IPS-20b (cell line): ENCODE measurements around the gene EVC.
"Not testable (repeated sequence)": the region's sequence is repeated elsewhere in the genome, so short reads cannot be mapped to it uniquely, and the experiment has no call there.

ENCODE experiments used
- H3K27ac ChIP-seq: one replicate; pipeline ENCODE4 v1.5.1; 2013; ENCODE audit warnings: low read length
- H3K27me3 ChIP-seq: 2 replicates; pipeline ENCODE4 v1.6.1; 2013; ENCODE audit warnings: mild to moderate bottlenecking, low read length, inconsistent platforms; ENCODE audit not compliant: insufficient read depth
- H3K36me3 ChIP-seq: 2 replicates; pipeline ENCODE4 v1.6.1; 2013; ENCODE audit warnings: low read depth, mild to moderate bottlenecking, inconsistent platforms, low read length, moderate library complexity; ENCODE audit not compliant: insufficient read depth
- H3K4me1 ChIP-seq: 2 replicates; pipeline ENCODE4 v1.6.1; 2013; ENCODE audit warnings: mild to moderate bottlenecking, control low read depth, inconsistent platforms, low read length, moderate library complexity; ENCODE audit not compliant: insufficient read depth
- H3K4me3 ChIP-seq: 2 replicates; pipeline ENCODE4 v1.5.1; 2013; ENCODE audit warnings: mild to moderate bottlenecking, low read length, inconsistent platforms
- H3K9ac ChIP-seq: 2 replicates; pipeline ENCODE4 v1.6.1; 2013; ENCODE audit warnings: low read depth, mild to moderate bottlenecking, inconsistent platforms, low read length, moderate library complexity
- H3K9me3 ChIP-seq: 2 replicates; pipeline ENCODE4 v1.6.1; 2013; ENCODE audit warnings: mild to moderate bottlenecking, low read depth, low read length, inconsistent platforms; ENCODE audit not compliant: insufficient read depth

EVC gene

DNA sequence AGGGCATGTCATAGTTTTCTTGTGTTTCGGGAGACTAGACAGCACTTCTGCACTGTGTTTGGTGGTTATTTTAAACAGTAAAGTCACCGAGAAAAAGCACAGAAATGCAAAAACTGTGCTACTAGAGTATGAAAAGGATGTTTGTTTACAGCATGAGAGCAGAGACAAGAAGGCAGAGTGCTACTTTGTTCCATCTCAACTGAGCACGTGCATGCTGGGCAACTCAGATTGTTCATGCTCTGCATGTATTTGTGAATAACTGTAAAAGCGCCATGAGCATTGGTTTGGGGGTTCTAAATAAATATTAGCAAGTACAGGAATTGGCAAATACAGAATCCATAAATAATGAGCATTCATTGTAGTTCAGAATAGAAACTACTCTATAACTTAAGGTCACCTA, 7.4 kb downstream of the EVC start:
- Histone ChIP-seq H3K4me3 (no peak overlapping the region), H3K9ac (no peak overlapping the region), H3K36me3 (0 out of 2 replicates have a peak, but pooled peaks cover 3% of the 10 kb centered on the region), H3K9me3 (peaks cover 7% of the 10 kb centered on the region), H3K27ac (no peak overlapping the region), H3K27me3 (no peaks in the 10 kb centered on the region), H3K4me1 (0 out of 2 replicates have a peak, but pooled peaks cover 3% of the 10 kb centered on the region)

DNA sequence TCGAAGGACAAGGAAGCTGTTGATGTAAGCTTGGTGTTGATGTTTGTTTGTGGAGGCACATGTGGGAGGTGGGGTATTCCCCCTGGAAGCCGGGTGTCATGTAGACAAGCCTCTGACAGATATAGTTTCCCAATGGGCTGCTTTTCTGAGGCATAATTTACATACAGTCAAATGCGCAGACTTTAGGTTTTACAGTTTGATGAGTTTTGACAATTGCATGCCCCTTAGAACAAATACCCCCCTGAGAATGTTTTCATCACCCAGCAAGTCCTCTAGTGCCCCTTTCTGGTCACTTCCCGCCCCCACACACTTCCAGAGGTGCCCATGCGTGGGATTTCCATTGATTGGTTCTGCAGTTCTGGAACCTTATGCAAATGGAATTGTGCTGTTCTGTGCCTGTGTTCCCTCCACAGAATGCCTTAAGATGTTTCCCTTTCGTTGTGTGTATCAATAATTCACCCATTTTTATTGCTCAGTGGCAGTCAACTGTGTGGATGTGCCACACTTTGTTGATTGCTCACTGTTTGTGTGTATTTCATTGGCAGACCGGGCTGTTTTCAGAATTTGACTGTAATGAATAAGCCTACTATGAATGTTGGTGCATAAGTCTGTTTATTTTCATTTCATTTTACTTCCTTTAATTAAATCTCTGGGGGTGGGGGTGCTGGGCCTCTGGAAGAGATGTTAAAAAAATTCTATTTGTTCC, 8.5 kb downstream of the EVC start:
- Histone ChIP-seq H3K9me3 (peaks cover 7% of the 10 kb centered on the region), H3K4me3 (no peak overlapping the region), H3K36me3 (0 out of 2 replicates have a peak, but pooled peaks cover 3% of the 10 kb centered on the region), H3K9ac (no peak overlapping the region), H3K27me3 (no peaks in the 10 kb centered on the region), H3K4me1 (0 out of 2 replicates have a peak, but pooled peaks cover 3% of the 10 kb centered on the region), H3K27ac (no peak overlapping the region)

DNA sequence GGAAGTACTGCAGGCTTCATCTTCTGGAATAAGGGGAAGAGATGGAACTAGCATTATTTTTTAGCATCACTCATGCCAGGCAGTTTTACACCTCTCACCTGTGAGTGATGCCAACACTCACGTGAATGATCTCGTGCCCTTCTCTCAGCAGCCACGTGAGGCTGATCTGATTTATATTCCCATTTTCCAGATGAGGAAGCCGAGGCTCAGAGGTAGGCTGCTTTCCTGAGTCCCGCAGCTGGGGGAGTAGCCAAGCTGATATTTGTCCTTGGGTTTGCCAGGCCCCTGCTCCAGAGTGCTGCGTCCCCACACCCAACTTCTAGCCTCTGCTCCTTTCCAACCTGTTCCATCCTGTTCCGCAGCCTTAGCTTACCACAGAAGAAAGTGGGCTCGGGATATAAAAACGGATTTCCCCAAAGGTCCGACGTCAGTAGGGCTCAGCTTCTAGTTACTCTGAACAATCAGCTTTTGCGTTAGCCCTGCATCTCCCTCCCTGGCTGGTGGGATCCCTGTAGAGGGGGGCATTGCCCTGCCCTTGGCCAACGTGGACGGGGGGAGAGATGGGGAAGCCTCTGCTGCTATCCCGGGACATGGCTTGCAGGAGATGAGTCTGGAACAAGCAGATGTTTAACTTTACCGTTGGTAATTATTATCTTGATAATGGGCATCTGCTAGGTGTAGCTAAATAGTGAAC, 9.3 kb downstream of the EVC start:
- no peak overlapping the region for H3K27ac ChIP-seq
- no peaks in the 10 kb centered on the region for H3K27me3 ChIP-seq
- 0 out of 2 replicates have a peak, but pooled peaks cover 3% of the 10 kb centered on the region for H3K4me1 ChIP-seq
- H3K36me3 ChIP-seq: 0 out of 2 replicates have a peak, but pooled peaks cover 3% of the 10 kb centered on the region
- H3K9ac ChIP-seq: no peak overlapping the region
- no peak overlapping the region for H3K4me3 ChIP-seq
- H3K9me3 ChIP-seq: peaks cover under 1% of the 10 kb centered on the region

DNA sequence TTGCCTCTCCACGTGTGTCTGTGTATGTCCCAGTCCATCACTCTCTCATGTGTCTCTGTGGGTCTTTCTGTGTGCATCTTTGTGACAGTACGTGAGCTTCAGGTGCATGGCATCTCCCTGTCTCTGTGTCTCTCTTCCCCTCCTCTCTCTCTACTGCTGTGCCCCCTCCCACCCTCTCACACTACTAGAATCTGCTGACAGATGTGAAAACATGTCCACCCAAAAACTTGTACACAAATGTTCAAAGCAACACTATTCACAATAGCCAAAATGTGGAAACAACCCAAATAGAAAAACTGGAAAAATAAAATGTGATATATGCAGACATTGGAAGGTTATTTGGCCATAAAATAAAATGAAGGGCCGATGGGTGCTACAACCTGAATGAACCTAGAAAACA, 10.0 kb downstream of the EVC start:
- H3K9me3 ChIP-seq: no peaks in the 10 kb centered on the region
- no peak overlapping the region for H3K27ac ChIP-seq
- no peaks in the 10 kb centered on the region for H3K27me3 ChIP-seq
- H3K4me3 ChIP-seq: no peak overlapping the region
- 0 out of 2 replicates have a peak, but pooled peaks cover 3% of the 10 kb centered on the region for H3K4me1 ChIP-seq
- H3K9ac ChIP-seq: no peak overlapping the region
- H3K36me3 ChIP-seq: 0 out of 2 replicates have a peak, but pooled peaks cover 3% of the 10 kb centered on the region

DNA sequence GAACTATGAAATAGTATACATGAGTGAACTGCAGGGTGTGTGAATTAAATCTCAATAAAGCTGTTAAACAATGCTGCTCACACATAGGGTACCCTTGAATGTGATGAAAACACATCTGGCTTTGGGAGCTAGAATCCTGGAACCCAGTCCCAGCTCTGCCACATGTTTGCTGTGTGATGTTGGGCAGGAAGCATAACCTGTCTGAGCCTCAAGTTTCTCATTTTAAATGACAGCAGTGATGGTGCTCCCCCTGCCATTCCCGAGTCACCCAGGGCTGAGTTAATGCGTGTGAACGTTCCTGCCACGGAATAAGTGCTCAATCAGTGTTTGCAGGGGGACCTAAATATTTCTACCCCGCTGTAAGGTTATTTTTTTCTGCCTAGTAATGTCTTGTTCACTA, 10.9 kb downstream of the EVC start:
- H3K4me1 ChIP-seq: 0 out of 2 replicates have a peak, but pooled peaks cover 3% of the 10 kb centered on the region
- H3K27me3 ChIP-seq: no peaks in the 10 kb centered on the region
- H3K9me3 ChIP-seq: no peaks in the 10 kb centered on the region
- no peak overlapping the region for H3K9ac ChIP-seq
- H3K36me3 ChIP-seq: 0 out of 2 replicates have a peak, but pooled peaks cover 3% of the 10 kb centered on the region
- no peak overlapping the region for H3K4me3 ChIP-seq
- no peak overlapping the region for H3K27ac ChIP-seq

DNA sequence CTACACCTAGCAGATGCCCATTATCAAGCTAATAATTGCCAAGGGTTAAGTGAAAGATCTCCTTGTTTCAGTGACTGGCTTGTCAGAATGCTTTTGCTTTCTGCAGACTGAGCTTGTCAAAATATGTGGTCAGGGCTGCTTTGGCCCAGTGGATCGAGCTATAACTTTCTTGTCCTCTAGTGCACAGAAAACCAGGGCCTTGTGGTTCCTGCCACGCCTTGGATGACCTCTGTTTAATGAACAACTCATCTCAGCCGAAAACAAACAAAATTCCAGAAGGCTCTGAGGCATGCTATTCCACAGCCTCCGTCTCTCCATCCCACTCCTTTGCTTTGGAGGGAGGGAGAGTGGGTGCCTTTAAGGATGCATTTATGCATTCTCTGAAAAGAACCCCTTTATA, 11.3 kb downstream of the EVC start:
- H3K9me3 ChIP-seq: no peaks in the 10 kb centered on the region
- no peaks in the 10 kb centered on the region for H3K27me3 ChIP-seq
- H3K4me3 ChIP-seq: no peak overlapping the region
- no peak overlapping the region for H3K9ac ChIP-seq
- H3K36me3 ChIP-seq: 0 out of 2 replicates have a peak, but pooled peaks cover 3% of the 10 kb centered on the region
- 0 out of 2 replicates have a peak, but pooled peaks cover 3% of the 10 kb centered on the region for H3K4me1 ChIP-seq
- H3K27ac ChIP-seq: no peak overlapping the region

DNA sequence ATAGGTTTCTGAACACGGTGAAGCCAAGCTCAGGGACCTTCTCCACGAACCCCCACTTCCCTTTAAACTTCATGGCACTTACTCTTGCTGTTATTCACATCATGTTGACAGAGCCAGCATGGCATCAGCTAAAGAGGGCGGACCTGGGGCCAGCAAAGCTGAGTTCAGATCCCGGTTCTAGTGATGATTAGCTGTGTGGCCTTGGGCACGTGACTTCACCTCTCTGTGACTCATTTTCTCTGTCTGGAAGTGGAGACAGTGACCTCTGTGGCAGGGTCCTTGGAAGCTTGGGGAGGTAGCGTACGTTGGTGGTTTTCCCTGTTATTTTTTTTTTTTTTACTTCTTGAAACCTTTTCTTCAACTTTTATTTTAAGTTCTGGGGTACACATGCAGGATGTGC, 13.4 kb downstream of the EVC start:
- Histone ChIP-seq H3K27me3 (no peaks in the 10 kb centered on the region), H3K9ac (no peak overlapping the region), H3K9me3 (no peaks in the 10 kb centered on the region), H3K36me3 (0 out of 2 replicates have a peak, but pooled peaks cover 3% of the 10 kb centered on the region), H3K4me1 (0 out of 2 replicates have a peak, but pooled peaks cover 3% of the 10 kb centered on the region), H3K4me3 (no peak overlapping the region), H3K27ac (no peak overlapping the region)

DNA sequence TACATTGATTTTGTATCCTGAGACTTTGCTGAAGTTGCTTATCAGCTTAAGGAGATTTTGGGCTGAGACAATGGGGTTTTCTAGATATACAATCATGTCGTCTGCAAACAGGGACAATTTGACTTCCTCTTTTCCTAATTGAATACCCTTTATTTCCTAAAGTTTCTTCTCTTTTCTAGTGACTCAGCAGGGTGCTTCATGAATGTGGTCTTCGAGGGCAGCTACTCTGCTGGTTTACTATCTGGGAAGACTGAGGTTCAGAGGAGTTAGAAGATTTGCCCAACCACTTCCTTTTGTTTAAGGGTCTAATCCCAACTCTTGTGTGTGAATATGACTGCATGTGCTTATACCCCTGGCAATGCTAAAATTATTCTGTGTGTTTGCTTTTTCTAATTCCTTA, 17.4 kb downstream of the EVC start:
- peaks cover 20% of the 10 kb centered on the region for H3K36me3 ChIP-seq
- not testable (repeated sequence) for H3K9ac ChIP-seq, H3K27me3 ChIP-seq

DNA sequence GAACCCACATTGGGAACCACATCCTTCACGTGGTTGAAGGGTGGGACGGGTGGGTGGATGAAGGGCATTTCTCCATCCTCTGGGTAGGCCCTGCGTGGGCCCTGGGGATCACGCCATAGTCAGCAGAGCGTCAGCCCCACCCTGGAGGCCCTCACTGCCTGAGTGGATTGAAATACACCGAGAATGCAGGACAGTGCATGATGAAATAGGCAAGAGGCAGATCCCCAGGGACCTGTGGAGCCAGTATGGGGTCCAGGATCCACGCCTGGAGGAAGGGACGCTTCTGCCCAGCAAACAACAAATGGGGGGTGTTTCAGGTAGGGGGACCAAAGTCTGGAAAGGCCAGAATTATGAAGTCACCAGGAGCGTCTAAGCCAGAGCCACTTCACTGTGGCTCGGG, 19.4 kb downstream of the EVC start:
- Histone ChIP-seq H3K36me3 (peaks cover 33% of the 10 kb centered on the region), H3K27me3 (no peaks in the 10 kb centered on the region), H3K27ac (no peak overlapping the region), H3K9ac (no peak overlapping the region), H3K4me1 (no peaks in the 10 kb centered on the region), H3K9me3 (no peaks in the 10 kb centered on the region), H3K4me3 (no peak overlapping the region)

More for the DNA sequence above, 17.4 kb downstream of the EVC start:
- H3K4me3 ChIP-seq, H3K9me3 ChIP-seq, H3K4me1 ChIP-seq, H3K27ac ChIP-seq: not testable (repeated sequence)

DNA sequence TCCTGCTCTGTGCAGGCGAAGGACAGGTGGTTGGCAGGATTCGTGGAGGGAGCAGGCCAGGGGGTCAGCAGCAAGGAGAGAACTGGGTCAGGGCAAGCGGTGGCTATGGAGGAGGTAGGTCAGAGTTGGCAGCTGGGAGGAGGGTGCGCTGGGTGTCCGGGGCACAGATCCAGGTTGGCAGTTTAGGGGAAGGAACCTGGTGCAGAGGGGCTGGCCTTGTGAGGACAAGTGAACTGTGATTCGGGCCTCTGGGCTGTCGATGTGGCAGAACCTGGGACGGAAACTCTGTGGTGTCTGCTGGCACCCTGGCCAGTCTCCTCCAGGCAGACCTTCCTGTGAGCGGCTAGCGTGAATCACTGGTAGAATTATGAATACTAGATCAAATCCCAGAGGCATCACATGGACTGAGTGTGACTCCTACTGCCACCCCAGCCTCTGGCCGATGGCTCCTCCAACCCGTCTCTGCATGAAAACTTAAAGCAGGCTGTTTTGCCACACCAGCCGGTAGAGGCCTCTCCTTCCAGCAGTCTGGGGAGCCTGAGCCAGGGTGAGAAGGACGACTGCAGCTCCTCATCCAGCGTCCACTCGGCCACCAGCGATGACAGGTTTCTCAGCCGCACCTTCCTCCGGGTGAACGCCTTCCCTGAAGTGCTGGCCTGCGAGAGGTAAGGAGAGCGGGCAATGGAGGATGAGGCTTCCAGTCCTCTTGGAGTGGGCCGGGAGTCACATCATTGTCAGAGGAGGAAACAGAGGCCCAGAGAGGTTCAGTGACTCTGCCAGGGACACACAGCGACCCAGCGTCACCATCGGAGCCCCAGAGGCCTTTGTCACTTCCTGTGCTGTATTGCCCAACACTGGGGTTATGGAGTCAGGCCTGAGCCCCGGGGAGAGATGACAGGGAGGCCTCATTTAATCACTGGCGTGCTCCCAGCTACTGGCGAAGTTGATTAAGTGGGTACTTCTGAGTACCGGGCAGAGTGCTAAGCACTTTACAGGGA, 20.3 kb downstream of the EVC start:
- H3K9ac ChIP-seq: no peak overlapping the region
- peaks cover 35% of the 10 kb centered on the region for H3K36me3 ChIP-seq

DNA sequence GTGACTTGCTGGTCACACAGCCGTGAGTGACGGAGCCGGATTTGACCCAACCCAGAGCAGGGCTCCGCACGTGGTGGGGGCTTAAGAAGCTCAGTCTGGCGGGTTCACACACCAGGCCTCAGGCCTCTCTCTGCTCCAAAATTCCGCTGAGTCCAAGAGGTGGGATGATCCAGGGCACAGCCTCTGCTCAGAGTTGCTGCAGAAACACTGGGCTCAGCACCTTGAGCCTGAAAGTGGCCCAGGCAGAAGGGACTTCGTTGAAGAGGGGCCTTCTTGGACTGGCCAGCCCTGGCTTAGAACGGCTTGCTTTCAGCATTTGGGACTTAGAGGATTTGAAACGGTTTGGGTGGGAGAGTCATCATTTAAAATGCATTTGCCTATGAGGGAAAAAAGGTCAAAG, 21.2 kb downstream of the EVC start:
- Histone ChIP-seq H3K27ac (no peak overlapping the region), H3K9me3 (no peaks in the 10 kb centered on the region), H3K36me3 (peaks cover 35% of the 10 kb centered on the region), H3K4me1 (no peaks in the 10 kb centered on the region), H3K9ac (no peak overlapping the region), H3K4me3 (no peak overlapping the region), H3K27me3 (no peaks in the 10 kb centered on the region)

More for the DNA sequence above, 20.3 kb downstream of the EVC start:
- Histone ChIP-seq H3K4me1 (no peaks in the 10 kb centered on the region), H3K9me3 (no peaks in the 10 kb centered on the region), H3K27ac (no peak overlapping the region), H3K27me3 (no peaks in the 10 kb centered on the region), H3K4me3 (no peak overlapping the region)
